A673 (cell line): ENCODE data around the gene TNFRSF14. TPM values are rescaled to one million over a fixed set of nuclear protein-coding genes. Genes with fewer than 3 reads are reported as not detected.

Experiments used
- BruUV-seq: library from RNA; stranded (reverse); fragments of 400-500 nt; replicated peaks from 2 replicates; lab custom pipeline; 2021; lab: Mats Ljungman, UMichigan
- CTCF ChIA-PET: fragments of 300-600 bp; sonication (Branson Sonifier 250); formaldehyde crosslinking; loops from one replicate; lab custom pipeline; 2022; ENCODE audit warnings: antibody characterized with exemption; lab: Charles Lee
- POLR2A ChIA-PET: fragments of 300-600 bp; sonication (Branson Sonifier 250); formaldehyde crosslinking; loops from one replicate; lab custom pipeline; 2022; ENCODE audit warnings: antibody characterized with exemption; ENCODE audit not compliant: low non-redundant PET; lab: Charles Lee
- DNase-seq: peaks from one replicate; pipeline ENCODE4 v3.0.0-alpha.2; 2015; ENCODE audit warnings: low spot score
- H3K27ac ChIP-seq: fragments of 200-600 bp; sonication (generic); 2 replicates; pipeline ENCODE4 v1.5.1; 2016; ENCODE audit warnings: mixed run types, low read depth, mild to moderate bottlenecking, mixed read lengths, antibody characterized with exemption, low read length; ENCODE audit not compliant: poor library complexity, severe bottlenecking
- H3K27me3 ChIP-seq: fragments of 200-600 bp; sonication (generic); replicated peaks from 2 replicates; pipeline ENCODE4 v1.6.1; 2017; ENCODE audit warnings: mixed run types, low read depth, mild to moderate bottlenecking, mixed read lengths, antibody characterized with exemption, low read length; ENCODE audit not compliant: insufficient read depth, poor library complexity
- H3K36me3 ChIP-seq: fragments of 200-600 bp; sonication (generic); 2 replicates; pipeline ENCODE4 v1.6.1; 2016; ENCODE audit warnings: mixed run types, mild to moderate bottlenecking, mixed read lengths, antibody characterized with exemption, low read length; ENCODE audit not compliant: insufficient read depth, poor library complexity, severe bottlenecking
- H3K4me1 ChIP-seq: fragments of 200-600 bp; sonication (generic); 2 replicates; pipeline ENCODE4 v1.6.1; 2017; ENCODE audit warnings: mixed run types, mild to moderate bottlenecking, mixed read lengths, antibody characterized with exemption, low read length; ENCODE audit not compliant: insufficient read depth, poor library complexity, severe bottlenecking
- H3K4me3 ChIP-seq: fragments of 200-600 bp; sonication (generic); 2 replicates; pipeline ENCODE4 v1.5.1; 2016; ENCODE audit warnings: low read depth, mixed run types, mild to moderate bottlenecking, mixed read lengths, low read length; ENCODE audit not compliant: poor library complexity, severe bottlenecking
- H3K9me3 ChIP-seq: fragments of 200-600 bp; sonication (generic); 2 replicates; pipeline ENCODE4 v1.6.1; 2016; ENCODE audit warnings: mixed run types, low read depth, mild to moderate bottlenecking, mixed read lengths, antibody characterized with exemption, low read length; ENCODE audit not compliant: poor library complexity, severe bottlenecking
- EZH2 ChIP-seq: fragments of 200-600 bp; sonication (generic); IDR thresholded peaks from 2 replicates; pipeline ENCODE4 v1.6.1; 2017; ENCODE audit warnings: borderline replicate concordance, low read depth, mild to moderate bottlenecking, mixed read lengths, antibody characterized with exemption, low read length; ENCODE audit not compliant: poor library complexity, severe bottlenecking
- intact Hi-C: fragments of 100-400 bp; cut with micrococcal nuclease; formaldehyde crosslinking; loops from one replicate; pipeline ENCODE4 v1.10.0; 2022; ENCODE audit not compliant: unreplicated experiment
- total RNA-seq: library from RNA; stranded (reverse); gene quantifications from 2 replicates; pipeline ENCODE4 v1.2.3, GENCODE V29; 2021
- TF ChIP-seq, protein P1 (sequence below): fragments of 300-800, 200-600 bp; sonication (generic); conservative IDR thresholded peaks from 2 replicates; pipeline ENCODE4 v1.5.1; 2017; ENCODE audit warnings: low read depth, mild to moderate bottlenecking, antibody characterized with exemption, low read length, moderate library complexity, mixed read lengths

Gene TNFRSF14
- total RNA-seq, 1 experiment from 2014 or later = 4.6 TPM

DNA sequence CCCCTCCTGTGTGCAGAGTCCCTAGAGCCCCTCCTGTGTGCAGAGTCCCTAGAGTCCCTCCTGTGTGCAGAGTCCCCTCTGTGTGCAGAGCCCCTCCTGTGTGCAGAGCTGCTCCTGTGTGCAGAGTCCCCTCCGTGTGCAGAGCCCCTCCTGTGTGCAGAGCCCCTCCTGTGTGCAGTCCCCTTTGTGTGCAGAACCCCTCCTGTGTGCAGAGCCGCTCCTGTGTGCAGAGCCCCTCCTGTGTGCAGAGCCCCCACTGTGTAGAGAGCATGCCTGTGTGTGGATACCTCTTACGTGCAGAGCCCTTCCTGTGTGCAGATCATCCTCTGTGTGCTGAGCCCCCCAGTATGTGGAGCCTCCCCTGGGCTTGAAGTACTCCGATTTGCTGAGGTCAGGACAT lies 17.8 kb upstream of the TNFRSF14 start:
- ChIA-PET POLR2A (no interaction called here), CTCF (no interaction called here)
- Histone ChIP-seq H3K4me3 (no peak overlapping the region), H3K27me3 (peaks cover 22% of the 10 kb centered on the region), H3K9me3 (no peaks in the 10 kb centered on the region), H3K4me1 (peaks cover 13% of the 10 kb centered on the region), H3K36me3 (no peaks in the 10 kb centered on the region), H3K27ac (no peak overlapping the region)
- TF ChIP-seq, protein P1, sequence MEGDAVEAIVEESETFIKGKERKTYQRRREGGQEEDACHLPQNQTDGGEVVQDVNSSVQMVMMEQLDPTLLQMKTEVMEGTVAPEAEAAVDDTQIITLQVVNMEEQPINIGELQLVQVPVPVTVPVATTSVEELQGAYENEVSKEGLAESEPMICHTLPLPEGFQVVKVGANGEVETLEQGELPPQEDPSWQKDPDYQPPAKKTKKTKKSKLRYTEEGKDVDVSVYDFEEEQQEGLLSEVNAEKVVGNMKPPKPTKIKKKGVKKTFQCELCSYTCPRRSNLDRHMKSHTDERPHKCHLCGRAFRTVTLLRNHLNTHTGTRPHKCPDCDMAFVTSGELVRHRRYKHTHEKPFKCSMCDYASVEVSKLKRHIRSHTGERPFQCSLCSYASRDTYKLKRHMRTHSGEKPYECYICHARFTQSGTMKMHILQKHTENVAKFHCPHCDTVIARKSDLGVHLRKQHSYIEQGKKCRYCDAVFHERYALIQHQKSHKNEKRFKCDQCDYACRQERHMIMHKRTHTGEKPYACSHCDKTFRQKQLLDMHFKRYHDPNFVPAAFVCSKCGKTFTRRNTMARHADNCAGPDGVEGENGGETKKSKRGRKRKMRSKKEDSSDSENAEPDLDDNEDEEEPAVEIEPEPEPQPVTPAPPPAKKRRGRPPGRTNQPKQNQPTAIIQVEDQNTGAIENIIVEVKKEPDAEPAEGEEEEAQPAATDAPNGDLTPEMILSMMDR = no peak
- TF ChIP-seq EZH2 = no peak
- BruUV-seq = no TSS peak
- DNase-seq = no peak
- intact Hi-C loops = no loop called here

DNA sequence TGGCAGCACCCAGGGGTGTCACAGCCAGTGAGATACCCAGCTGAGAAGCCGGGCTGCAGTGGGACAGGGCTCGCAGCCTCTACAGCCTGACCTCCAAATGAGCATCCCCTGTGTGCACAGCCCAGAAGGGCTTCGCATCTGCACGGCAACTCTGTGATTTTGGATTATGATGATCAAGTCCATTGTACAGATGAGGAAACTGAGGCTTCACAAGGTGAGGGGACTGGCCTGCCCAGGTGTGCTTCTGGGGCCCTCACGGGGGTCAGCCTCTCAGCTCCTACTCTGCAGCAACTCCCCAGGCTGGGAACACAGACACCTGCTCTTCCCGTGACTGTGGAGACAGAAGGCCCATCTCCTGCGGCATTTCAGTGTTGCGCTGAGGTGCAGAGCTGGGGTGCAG lies 17.3 kb upstream of the TNFRSF14 start:
- intact Hi-C loops = no loop called here
- H3K27me3 ChIP-seq = peaks cover 17% of the 10 kb centered on the region
- CTCF ChIA-PET = no interaction called here
- H3K9me3 ChIP-seq = no peaks in the 10 kb centered on the region
- DNase-seq = no peak
- TF ChIP-seq EZH2 = no peak
- TF ChIP-seq, protein P1 = no peak
- peaks cover 13% of the 10 kb centered on the region for H3K4me1 ChIP-seq
- no peak overlapping the region for H3K27ac ChIP-seq
- POLR2A ChIA-PET = no interaction called here
- H3K4me3 ChIP-seq = no peak overlapping the region
- H3K36me3 ChIP-seq = no peaks in the 10 kb centered on the region
- no TSS peak for BruUV-seq

DNA sequence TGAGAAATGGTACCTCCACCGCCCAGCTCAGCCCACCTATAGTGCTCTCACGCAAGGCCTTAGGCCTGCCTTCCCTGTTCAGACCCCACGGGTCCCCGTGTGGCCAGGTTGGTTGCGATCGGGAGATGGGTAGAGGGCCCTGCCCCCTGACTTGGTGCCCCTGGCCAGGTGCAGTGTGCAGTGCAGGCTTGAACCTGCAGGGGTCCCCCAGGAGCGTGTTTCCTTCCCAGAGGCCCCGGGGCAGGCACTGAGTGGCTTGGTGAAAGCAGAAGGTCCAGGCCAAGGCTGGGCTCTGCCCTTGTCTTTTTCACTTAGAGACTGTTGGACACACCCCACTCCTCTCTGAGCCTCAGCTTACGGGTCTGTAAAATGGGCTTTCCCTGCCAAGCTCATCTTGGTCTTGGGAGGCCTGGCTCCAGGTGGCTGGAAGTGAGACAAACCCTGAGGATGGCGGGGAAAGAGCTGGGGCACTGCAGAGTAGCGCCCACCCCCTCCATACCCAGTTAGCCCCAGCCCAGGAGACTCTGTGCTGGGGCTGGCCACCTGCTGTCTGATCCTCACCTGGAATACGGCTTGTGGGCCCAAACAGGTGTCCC lies 16.8 kb upstream of the TNFRSF14 start:
- H3K9me3 ChIP-seq = no peaks in the 10 kb centered on the region
- ChIA-PET CTCF (no interaction called here), POLR2A (no interaction called here)
- no peak overlapping the region for H3K4me3 ChIP-seq
- no peak overlapping the region for H3K27ac ChIP-seq
- BruUV-seq = no TSS peak
- TF ChIP-seq, protein P1 = peak; percentile 41
- no peak for TF ChIP-seq EZH2
- H3K4me1 ChIP-seq = peaks cover 13% of the 10 kb centered on the region
- intact Hi-C loops = no loop called here
- DNase-seq = no peak
- no peaks in the 10 kb centered on the region for H3K36me3 ChIP-seq
- peaks cover 13% of the 10 kb centered on the region for H3K27me3 ChIP-seq
